Measurements from ENCODE around the gene S1PR3. TPM values are rescaled to one million over a fixed set of nuclear protein-coding genes. Genes with fewer than 3 reads are reported as not detected.

S1PR3 gene
- total RNA-seq, 4 donors from 2014 or later, result 1.9 to 6.7 (median 4.3) TPM

DNA sequence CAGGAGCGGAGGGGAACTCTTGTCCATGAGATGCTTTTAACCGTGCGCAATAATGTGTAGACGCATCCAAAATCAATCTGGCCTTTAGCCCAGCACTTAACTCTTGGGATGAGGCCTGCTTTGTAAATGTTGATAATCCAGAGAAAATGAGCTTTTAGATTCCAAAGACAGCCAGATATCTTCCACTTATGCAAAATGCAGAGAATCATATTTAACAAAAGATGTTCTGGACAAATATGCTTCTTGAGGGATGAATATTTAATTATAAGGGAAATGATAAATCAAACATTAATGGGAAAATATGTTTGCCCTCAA is 5.6 kb downstream of the S1PR3 start:
- peaks cover 0 to 13% (median 1%) of the 10 kb centered on the region in 4 donors for H3K4me1 ChIP-seq
- H3K9me3 ChIP-seq, result no peaks in the 10 kb centered on the region
- H3K27me3 ChIP-seq, result no peaks in the 10 kb centered on the region
- no peaks in the 10 kb centered on the region for H3K36me3 ChIP-seq
- no peak for TF ChIP-seq POLR2A (IDR thresholded peaks at IDR 0.05)
- TF ChIP-seq CTCF (IDR thresholded peaks at IDR 0.05), result no peak
- DNase-seq, result no peak
- H3K4me3 ChIP-seq, result no peak overlapping the region
- H3K27ac ChIP-seq, result no peak overlapping the region

DNA sequence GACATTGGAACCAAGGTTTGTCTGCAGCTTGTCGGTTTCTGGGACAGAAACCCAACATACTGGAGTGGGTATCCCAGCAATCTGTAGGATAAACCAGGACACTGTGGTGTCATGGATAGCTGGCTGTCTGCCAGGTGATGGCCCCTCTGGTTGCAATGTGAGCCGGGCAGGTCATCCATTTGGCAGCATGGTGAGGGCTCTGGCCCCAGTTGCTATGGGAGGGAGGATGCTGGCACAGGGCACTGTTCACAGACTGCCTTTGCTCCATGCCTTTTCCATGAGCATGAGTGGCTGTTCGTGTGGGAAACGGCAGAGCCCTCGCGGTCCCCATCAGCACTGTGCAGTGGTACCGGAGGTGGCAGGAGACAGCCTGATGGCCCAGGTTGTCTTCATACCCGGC is 6.4 kb downstream of the S1PR3 start:
- Histone ChIP-seq H3K27me3 (no peaks in the 10 kb centered on the region), H3K27ac (peak overlapping the region in 2 of 4 donors; percentile 25 to 69), H3K36me3 (no peaks in the 10 kb centered on the region), H3K4me3 (no peak overlapping the region), H3K9me3 (no peaks in the 10 kb centered on the region), H3K4me1 (peaks cover 0 to 13% (median 0%) of the 10 kb centered on the region in 4 donors)
- no peak for DNase-seq
- TF ChIP-seq POLR2A (IDR thresholded peaks at IDR 0.05) (no peak), CTCF (IDR thresholded peaks at IDR 0.05) (no peak)

GRCh38 chr9:88998503-88998902 is 7.2 kb downstream of the S1PR3 start:
- H3K4me3 ChIP-seq, result no peak overlapping the region
- H3K36me3 ChIP-seq, result no peaks in the 10 kb centered on the region
- H3K4me1 ChIP-seq, result peaks cover 0 to 13% (median 0%) of the 10 kb centered on the region in 4 donors
- H3K27ac ChIP-seq, result peak overlapping the region in 3 of 4 donors; percentile 3 to 69 (median 9)
- H3K27me3 ChIP-seq, result no peaks in the 10 kb centered on the region
- TF ChIP-seq POLR2A (IDR thresholded peaks at IDR 0.05), result no peak
- no peak for TF ChIP-seq CTCF (IDR thresholded peaks at IDR 0.05)
- no peaks in the 10 kb centered on the region for H3K9me3 ChIP-seq
- no peak for DNase-seq

DNA sequence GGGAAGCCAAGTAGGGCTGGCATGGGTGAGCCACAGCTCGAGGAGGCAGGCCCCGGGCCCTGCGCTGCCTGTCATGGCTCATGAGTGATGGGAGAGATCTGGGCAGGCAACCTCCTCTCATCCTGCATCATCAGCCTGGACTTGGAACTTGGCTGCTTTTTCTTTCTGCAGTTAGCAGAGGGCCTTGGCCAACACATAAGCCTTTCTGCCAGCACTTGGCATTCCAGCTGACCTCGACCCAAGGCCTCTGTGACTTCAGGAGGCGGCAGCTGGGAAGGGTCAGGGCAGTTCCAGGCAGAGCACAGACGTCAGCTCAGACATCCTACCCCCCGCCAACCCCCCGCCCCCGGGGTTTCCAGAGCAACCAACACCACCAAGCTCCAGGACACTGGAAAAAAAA is 7.6 kb downstream of the S1PR3 start:
- Histone ChIP-seq H3K4me3 (no peak overlapping the region), H3K27me3 (no peaks in the 10 kb centered on the region), H3K36me3 (no peaks in the 10 kb centered on the region), H3K9me3 (no peaks in the 10 kb centered on the region), H3K4me1 (peaks cover 0 to 13% (median 0%) of the 10 kb centered on the region in 4 donors), H3K27ac (peak overlapping the region in 2 of 4 donors; percentile 3 to 69)
- TF ChIP-seq CTCF (IDR thresholded peaks at IDR 0.05), result no peak
- TF ChIP-seq POLR2A (IDR thresholded peaks at IDR 0.05), result no peak
- peak in 2 of 3 donors; percentile 25 to 60 for DNase-seq

DNA sequence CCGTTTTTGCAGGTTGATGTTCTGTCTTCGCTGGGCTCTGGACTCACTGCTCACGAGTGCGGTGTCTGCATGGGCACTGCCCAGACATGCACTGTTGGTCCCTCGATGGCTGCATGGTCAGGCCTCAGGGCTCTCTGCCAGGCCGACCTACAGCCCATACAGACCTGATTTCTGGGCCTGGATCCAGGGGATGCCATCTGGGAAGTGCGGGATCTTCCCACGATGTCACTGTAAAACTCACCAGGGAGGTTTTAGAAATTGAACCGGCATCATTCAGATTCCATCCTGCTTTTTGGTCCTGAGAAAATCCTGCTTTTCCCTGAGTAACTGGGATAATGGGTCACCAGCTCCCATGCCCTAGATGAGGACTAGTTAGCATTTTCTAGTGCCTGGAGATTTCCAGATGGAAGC is 9.1 kb downstream of the S1PR3 start:
- Histone ChIP-seq H3K9me3 (no peaks in the 10 kb centered on the region), H3K4me1 (peaks cover 0 to 13% (median 0%) of the 10 kb centered on the region in 4 donors), H3K4me3 (no peak overlapping the region), H3K27me3 (no peaks in the 10 kb centered on the region), H3K27ac (peak overlapping the region in 2 of 4 donors; percentile 22 to 44), H3K36me3 (no peaks in the 10 kb centered on the region)
- TF ChIP-seq CTCF (IDR thresholded peaks at IDR 0.05) (no peak), POLR2A (IDR thresholded peaks at IDR 0.05) (no peak)
- no peak for DNase-seq

Measured in Peyer's patch (tissue), 4 donors.